ENCODE results near the gene MAPRE3.
A peak's percentile ranks its signal among the peaks of the same experiment; 100 is the strongest.

Gene MAPRE3

DNA sequence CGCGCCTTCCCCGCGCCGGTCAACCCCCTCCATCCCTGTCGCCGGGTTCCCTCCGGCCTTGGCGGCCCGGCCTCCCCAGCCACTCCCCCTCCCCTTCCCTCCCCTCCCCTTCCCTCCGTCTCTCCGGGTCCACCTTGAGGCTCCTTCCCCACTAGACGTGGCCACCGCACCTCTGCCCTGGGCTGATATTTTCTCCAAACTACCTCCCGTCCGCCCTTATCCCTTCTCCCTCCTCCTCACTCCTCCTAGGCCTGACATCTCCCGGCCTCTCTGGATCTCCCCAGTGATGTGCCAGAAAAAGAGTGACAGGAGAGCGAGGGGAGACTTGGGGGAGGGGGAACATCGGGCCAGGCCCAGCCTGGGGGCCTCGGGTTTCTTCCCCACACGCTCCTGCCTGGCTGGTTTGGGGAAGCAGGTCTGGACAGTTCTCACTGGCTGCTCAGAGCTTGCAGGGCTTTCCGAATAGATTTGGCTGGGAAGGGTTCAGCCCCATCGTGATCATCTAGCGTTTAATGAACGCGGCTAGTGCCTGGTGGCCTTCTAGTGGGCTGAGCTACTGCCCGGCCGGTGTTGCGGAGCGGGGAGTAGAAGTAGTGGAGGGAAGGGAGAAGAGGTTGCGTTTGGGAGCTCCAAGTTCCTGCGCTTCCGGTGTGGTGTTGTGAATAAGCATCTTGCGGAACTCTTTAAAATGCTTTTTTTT, 641 bp downstream of the MAPRE3 start:
- Histone ChIP-seq H3K4me3 (ENCODE audit: low read length) (peak overlapping the region; percentile 69), H3K4me1 (ENCODE audit: control insufficient read depth, insufficient read depth, low read length) (no peaks in the 10 kb centered on the region; the same call in 1 of the 2 replicates), H3K36me3 (ENCODE audit: control insufficient read depth, insufficient read depth, low read length) (no peaks in the 10 kb centered on the region), H3K27ac (ENCODE audit: low read length) (no peak overlapping the region), H3K9me3 (ENCODE audit: control insufficient read depth, insufficient read depth, low read length) (no peaks in the 10 kb centered on the region), H3K27me3 (ENCODE audit: control insufficient read depth, insufficient read depth, low read length) (no peaks in the 10 kb centered on the region; the same call in 1 of the 2 replicates)
- no peak for DNase-seq (ENCODE audit: low read depth, low spot score)
- WGBS (ENCODE audit: insufficient coverage, insufficient read length): no CpG with 5 or more reads among the region's 34 CpGs

DNA sequence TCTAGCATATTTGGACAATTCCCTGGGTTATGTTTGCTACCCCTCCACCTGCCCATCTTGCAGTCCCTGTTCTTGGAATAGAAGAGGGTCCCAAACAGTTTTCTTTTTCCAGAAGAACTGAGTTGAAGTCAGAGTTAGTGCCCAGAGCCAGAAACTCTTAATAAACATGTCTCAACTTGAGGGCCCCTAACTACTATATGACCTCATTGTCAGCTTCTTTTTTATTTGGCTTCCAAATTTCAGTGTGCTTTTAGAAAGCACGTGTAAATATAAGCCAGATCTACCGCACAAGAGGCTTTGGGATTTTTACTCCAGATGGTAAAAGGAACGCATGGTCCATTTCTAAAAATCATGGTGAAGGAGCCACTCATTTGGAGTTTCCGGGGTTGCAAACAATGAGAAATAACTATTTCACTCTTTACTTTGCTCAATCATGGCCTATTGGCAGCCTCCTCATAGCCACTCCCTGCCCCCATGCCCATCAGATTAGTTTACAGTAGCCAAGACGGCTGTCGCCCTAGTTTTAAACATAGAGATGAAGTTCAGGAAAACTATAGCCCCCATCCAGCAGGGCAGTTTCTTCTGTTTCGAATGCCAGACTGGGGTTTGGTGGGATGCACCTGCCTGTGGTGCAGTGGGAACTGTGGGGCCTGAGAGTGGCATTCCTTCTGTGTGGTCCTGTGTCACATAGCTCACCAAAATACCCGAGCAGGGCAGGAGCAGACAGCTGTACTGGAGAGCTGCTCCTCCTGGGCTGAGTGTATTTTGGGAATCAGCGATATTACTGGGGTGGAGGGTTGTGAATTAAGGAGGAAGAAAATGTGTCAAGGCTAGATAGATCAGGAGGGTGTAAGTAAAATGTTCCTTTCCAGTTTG, 1.7 kb downstream of the MAPRE3 start:
- H3K4me1 ChIP-seq (ENCODE audit: control insufficient read depth, insufficient read depth, low read length): no peaks in the 10 kb centered on the region; the same call in 1 of the 2 replicates
- no peaks in the 10 kb centered on the region for H3K9me3 ChIP-seq (ENCODE audit: control insufficient read depth, insufficient read depth, low read length)
- no peaks in the 10 kb centered on the region for H3K36me3 ChIP-seq (ENCODE audit: control insufficient read depth, insufficient read depth, low read length)
- H3K27ac ChIP-seq (ENCODE audit: low read length): no peak overlapping the region
- WGBS (ENCODE audit: insufficient coverage, insufficient read length): 100% methylated on average over 1 of the region's 9 CpGs
- H3K4me3 ChIP-seq (ENCODE audit: low read length): no peak overlapping the region
- no peak for DNase-seq (ENCODE audit: low read depth, low spot score)
- no peaks in the 10 kb centered on the region; the same call in 1 of the 2 replicates for H3K27me3 ChIP-seq (ENCODE audit: control insufficient read depth, insufficient read depth, low read length)

DNA sequence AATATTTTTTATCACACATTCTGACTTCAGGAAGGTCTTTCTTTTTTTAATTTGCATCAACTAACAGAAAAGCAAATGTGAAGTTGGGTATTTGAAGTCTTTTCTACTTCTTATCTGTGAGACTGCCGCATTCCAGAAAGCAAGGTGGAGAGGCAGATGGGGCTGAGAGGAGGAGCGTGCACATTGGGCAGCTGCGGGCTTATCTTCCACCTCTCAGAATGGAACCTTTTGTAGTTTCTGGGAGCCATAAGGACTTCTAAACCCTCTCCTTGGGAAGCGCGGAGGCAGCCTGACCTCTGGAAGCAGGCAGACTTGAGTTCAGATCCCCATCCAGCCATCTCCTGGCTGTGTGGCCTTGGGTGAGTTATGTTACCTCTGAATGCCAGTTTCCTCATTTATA, 3.9 kb downstream of the MAPRE3 start:
- no peak overlapping the region for H3K4me3 ChIP-seq (ENCODE audit: low read length)
- DNase-seq (ENCODE audit: low read depth, low spot score): no peak
- no peaks in the 10 kb centered on the region for H3K36me3 ChIP-seq (ENCODE audit: control insufficient read depth, insufficient read depth, low read length)
- H3K27ac ChIP-seq (ENCODE audit: low read length): no peak overlapping the region
- no peaks in the 10 kb centered on the region; the same call in 1 of the 2 replicates for H3K27me3 ChIP-seq (ENCODE audit: control insufficient read depth, insufficient read depth, low read length)
- no peaks in the 10 kb centered on the region; the same call in 1 of the 2 replicates for H3K4me1 ChIP-seq (ENCODE audit: control insufficient read depth, insufficient read depth, low read length)
- no peaks in the 10 kb centered on the region for H3K9me3 ChIP-seq (ENCODE audit: control insufficient read depth, insufficient read depth, low read length)
- no CpG with 5 or more reads among the region's 5 CpGs for WGBS (ENCODE audit: insufficient coverage, insufficient read length)

DNA sequence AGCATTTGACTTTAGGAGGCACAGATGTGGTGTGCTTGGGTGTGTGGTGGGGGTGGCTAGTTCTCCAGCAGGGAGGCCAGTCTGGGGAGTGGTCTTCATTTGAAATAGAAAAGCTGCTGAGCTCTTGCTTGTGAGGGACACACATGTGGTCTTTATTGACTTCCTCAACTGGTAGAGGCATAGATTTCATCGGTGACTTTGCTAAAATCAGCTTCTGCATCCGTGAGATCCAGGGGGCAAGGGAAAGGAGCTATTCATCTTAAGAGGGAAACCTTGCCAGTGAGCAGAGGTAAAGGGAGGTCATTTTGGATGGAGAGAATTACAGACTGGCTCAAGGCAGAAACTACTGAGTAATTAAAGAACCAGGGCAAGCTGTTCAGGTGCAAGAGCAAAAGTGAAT, 4.7 kb downstream of the MAPRE3 start:
- no CpG with 5 or more reads among the region's 2 CpGs for WGBS (ENCODE audit: insufficient coverage, insufficient read length)
- no peak overlapping the region for H3K4me3 ChIP-seq (ENCODE audit: low read length)
- no peaks in the 10 kb centered on the region for H3K9me3 ChIP-seq (ENCODE audit: control insufficient read depth, insufficient read depth, low read length)
- H3K27ac ChIP-seq (ENCODE audit: low read length): no peak overlapping the region
- no peaks in the 10 kb centered on the region for H3K36me3 ChIP-seq (ENCODE audit: control insufficient read depth, insufficient read depth, low read length)
- no peaks in the 10 kb centered on the region; the same call in 1 of the 2 replicates for H3K27me3 ChIP-seq (ENCODE audit: control insufficient read depth, insufficient read depth, low read length)
- H3K4me1 ChIP-seq (ENCODE audit: control insufficient read depth, insufficient read depth, low read length): no peaks in the 10 kb centered on the region; the same call in 1 of the 2 replicates
- no peak for DNase-seq (ENCODE audit: low read depth, low spot score)

DNA sequence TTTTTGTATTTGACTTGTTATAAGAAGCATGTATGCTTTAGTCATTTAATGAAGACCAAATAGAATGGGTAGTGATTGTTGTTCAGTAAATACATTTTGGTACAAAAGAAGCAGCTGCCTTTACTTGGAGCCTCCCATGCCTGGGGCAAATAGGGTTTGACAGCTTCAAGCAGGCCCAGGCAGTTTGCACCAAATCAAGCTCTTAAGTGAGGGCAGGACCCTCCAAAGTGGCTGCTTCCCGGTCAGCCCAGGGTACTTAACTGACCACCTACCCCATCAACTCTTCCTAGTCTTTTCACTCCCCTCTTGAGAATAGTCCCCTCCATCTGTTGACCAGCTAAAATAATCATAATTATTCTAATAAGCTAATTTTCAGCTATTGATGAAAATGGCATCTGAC, 5.2 kb downstream of the MAPRE3 start:
- H3K27ac ChIP-seq (ENCODE audit: low read length): no peak overlapping the region
- WGBS (ENCODE audit: insufficient coverage, insufficient read length): no CpG with 5 or more reads among the region's 1 CpG
- no peaks in the 10 kb centered on the region for H3K36me3 ChIP-seq (ENCODE audit: control insufficient read depth, insufficient read depth, low read length)
- H3K4me3 ChIP-seq (ENCODE audit: low read length): no peak overlapping the region
- H3K9me3 ChIP-seq (ENCODE audit: control insufficient read depth, insufficient read depth, low read length): no peaks in the 10 kb centered on the region
- no peaks in the 10 kb centered on the region; the same call in 1 of the 2 replicates for H3K4me1 ChIP-seq (ENCODE audit: control insufficient read depth, insufficient read depth, low read length)
- DNase-seq (ENCODE audit: low read depth, low spot score): no peak
- no peaks in the 10 kb centered on the region; the same call in 1 of the 2 replicates for H3K27me3 ChIP-seq (ENCODE audit: control insufficient read depth, insufficient read depth, low read length)

DNA sequence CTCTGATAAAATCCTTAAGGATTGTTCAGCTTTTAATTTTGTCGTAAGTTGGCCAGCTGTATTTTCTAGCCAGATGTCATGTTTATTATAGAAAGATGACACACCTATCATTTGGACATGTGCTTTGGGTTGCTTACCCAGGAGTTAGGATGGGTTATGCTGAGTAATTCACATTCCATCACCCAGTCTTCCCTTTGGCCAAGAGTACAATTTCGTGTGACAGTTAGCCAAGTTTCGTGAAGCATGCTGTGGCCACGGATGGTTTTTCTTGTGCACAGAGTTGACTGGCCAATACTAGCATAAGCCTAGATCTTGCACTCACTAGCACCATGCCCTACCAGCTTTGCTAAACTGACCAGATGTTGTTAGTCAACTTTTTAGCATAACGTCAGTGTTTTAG, 5.8 kb downstream of the MAPRE3 start:
- no peaks in the 10 kb centered on the region for H3K9me3 ChIP-seq (ENCODE audit: control insufficient read depth, insufficient read depth, low read length)
- WGBS (ENCODE audit: insufficient coverage, insufficient read length): no CpG with 5 or more reads among the region's 5 CpGs
- no peaks in the 10 kb centered on the region for H3K36me3 ChIP-seq (ENCODE audit: control insufficient read depth, insufficient read depth, low read length)

DNA sequence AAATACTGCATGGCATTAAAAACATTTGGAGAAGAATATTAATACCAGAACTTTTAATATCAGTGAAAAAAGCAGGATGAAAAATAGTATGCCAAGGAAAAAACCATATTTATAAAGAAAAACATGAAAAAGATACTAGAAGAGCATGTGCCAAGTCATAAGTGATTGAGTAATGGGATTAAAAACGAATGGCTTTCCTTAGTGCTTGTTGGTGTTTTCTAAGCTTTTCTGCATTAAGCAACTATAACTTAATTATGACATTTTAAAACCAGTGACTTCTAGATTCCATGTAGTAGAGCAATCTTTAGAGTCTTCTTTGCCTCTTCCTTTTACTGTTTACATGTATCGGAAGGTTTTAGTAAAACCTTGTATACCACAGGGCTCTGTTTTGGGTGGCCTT, 6.6 kb downstream of the MAPRE3 start:
- H3K4me1 ChIP-seq (ENCODE audit: control insufficient read depth, insufficient read depth, low read length): no peaks in the 10 kb centered on the region; the same call in 1 of the 2 replicates
- H3K27me3 ChIP-seq (ENCODE audit: control insufficient read depth, insufficient read depth, low read length): no peaks in the 10 kb centered on the region
- no peaks in the 10 kb centered on the region for H3K36me3 ChIP-seq (ENCODE audit: control insufficient read depth, insufficient read depth, low read length)
- no peak for DNase-seq (ENCODE audit: low read depth, low spot score)
- H3K27ac ChIP-seq (ENCODE audit: low read length): no peak overlapping the region
- H3K4me3 ChIP-seq (ENCODE audit: low read length): no peak overlapping the region
- no peaks in the 10 kb centered on the region for H3K9me3 ChIP-seq (ENCODE audit: control insufficient read depth, insufficient read depth, low read length)
- no CpG with 5 or more reads among the region's 2 CpGs for WGBS (ENCODE audit: insufficient coverage, insufficient read length)

More for the DNA sequence above, 5.8 kb downstream of the MAPRE3 start:
- no peak overlapping the region for H3K27ac ChIP-seq (ENCODE audit: low read length)
- H3K4me1 ChIP-seq (ENCODE audit: control insufficient read depth, insufficient read depth, low read length): no peaks in the 10 kb centered on the region; the same call in 1 of the 2 replicates
- DNase-seq (ENCODE audit: low read depth, low spot score): no peak
- H3K4me3 ChIP-seq (ENCODE audit: low read length): no peak overlapping the region
- H3K27me3 ChIP-seq (ENCODE audit: control insufficient read depth, insufficient read depth, low read length): no peaks in the 10 kb centered on the region; the same call in 1 of the 2 replicates

DNA sequence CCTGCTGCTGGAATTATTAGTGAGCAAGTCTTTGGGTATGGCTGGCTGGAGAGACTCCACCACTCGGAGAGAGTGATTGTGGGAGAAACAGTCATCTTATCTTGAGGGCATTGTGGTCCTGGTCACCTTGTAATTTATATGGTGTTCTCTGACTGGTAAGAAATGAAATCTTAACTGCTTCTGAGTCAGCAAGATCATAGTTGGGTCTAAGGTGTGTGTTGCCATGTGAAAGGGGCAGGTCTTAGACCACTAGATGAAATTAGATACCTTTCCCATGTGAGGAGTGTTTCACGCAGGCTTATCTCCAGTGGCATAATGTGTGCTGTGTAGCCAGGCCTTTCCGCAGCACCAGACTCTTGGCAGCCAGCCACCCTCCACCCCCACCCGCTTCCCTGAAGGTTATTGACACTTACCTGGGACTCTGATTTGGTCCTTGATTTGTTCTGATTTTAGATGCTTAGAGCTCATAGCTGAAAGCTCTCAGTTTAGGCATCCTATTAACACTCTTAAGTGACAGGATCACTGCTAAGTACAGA, 7.7 kb downstream of the MAPRE3 start:
- Histone ChIP-seq H3K4me3 (ENCODE audit: low read length) (no peak overlapping the region), H3K9me3 (ENCODE audit: control insufficient read depth, insufficient read depth, low read length) (no peaks in the 10 kb centered on the region), H3K27me3 (ENCODE audit: control insufficient read depth, insufficient read depth, low read length) (no peaks in the 10 kb centered on the region), H3K36me3 (ENCODE audit: control insufficient read depth, insufficient read depth, low read length) (no peaks in the 10 kb centered on the region), H3K4me1 (ENCODE audit: control insufficient read depth, insufficient read depth, low read length) (no peaks in the 10 kb centered on the region; the same call in 1 of the 2 replicates), H3K27ac (ENCODE audit: low read length) (no peak overlapping the region)
- no peak for DNase-seq (ENCODE audit: low read depth, low spot score)
- WGBS (ENCODE audit: insufficient coverage, insufficient read length): no CpG with 5 or more reads among the region's 4 CpGs

DNA sequence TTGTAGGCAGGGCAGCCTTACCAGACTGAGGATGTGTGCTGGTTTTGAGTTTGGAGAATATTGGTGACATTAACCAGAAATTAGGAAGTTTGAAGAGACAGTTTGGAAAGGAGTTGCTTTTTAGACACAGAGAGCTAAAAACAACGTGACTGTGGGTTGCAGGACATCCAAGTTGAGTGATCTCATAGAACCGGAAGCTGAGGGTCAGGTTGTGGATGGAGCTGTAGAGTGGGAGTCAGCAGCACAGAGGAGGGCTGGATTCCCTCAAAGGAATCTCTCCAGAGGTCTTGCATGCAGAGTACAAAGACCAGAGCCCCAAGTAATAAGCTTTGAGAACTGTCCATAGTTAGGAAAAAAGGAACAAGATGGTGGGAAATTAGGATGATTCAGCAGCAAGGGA, 9.3 kb downstream of the MAPRE3 start:
- Histone ChIP-seq H3K4me3 (ENCODE audit: low read length) (no peak overlapping the region), H3K27me3 (ENCODE audit: control insufficient read depth, insufficient read depth, low read length) (no peaks in the 10 kb centered on the region), H3K9me3 (ENCODE audit: control insufficient read depth, insufficient read depth, low read length) (no peaks in the 10 kb centered on the region; the same call in 1 of the 2 replicates), H3K36me3 (ENCODE audit: control insufficient read depth, insufficient read depth, low read length) (no peaks in the 10 kb centered on the region), H3K4me1 (ENCODE audit: control insufficient read depth, insufficient read depth, low read length) (no peaks in the 10 kb centered on the region; the same call in 1 of the 2 replicates), H3K27ac (ENCODE audit: low read length) (no peak overlapping the region)
- no CpG with 5 or more reads among the region's 2 CpGs for WGBS (ENCODE audit: insufficient coverage, insufficient read length)
- no peak for DNase-seq (ENCODE audit: low read depth, low spot score)

DNA sequence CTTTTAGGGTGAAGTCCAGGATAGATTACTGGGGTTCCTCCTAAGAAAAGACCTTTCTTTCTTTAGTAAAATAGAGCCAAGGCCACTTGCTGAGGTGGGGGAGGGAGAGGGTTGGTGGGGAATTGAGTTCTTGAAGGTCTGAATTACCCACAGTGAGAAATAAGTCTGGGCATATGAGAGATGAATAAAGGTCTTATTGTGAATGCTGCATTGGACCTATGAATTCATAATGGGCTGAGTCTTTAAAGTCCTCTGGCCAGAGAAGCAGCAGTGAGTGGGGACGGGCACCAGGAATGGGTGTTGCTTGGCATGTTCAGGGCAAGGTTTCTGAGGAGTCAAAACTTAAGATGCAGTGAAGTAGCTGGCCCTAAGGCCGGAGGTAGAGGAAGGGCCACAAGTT, 10.5 kb downstream of the MAPRE3 start:
- no peaks in the 10 kb centered on the region for H3K27me3 ChIP-seq (ENCODE audit: control insufficient read depth, insufficient read depth, low read length)
- no peak overlapping the region for H3K4me3 ChIP-seq (ENCODE audit: low read length)
- H3K27ac ChIP-seq (ENCODE audit: low read length): no peak overlapping the region
- H3K36me3 ChIP-seq (ENCODE audit: control insufficient read depth, insufficient read depth, low read length): no peaks in the 10 kb centered on the region
- H3K9me3 ChIP-seq (ENCODE audit: control insufficient read depth, insufficient read depth, low read length): no peaks in the 10 kb centered on the region; the same call in 1 of the 2 replicates
- H3K4me1 ChIP-seq (ENCODE audit: control insufficient read depth, insufficient read depth, low read length): no peaks in the 10 kb centered on the region
- no peak for DNase-seq (ENCODE audit: low read depth, low spot score)
- no CpG with 5 or more reads among the region's 2 CpGs for WGBS (ENCODE audit: insufficient coverage, insufficient read length)

Data from iPS DF 6.9 (cell line).